Heart left ventricle (tissue), 16 donors: ENCODE data around the gene CDA. TPM values are rescaled to one million over a fixed set of nuclear protein-coding genes. Genes with fewer than 3 reads are reported as not detected.

Experiments
- ATAC-seq, 4 donors: fragments of 200-7000 bp; cut with Tn5 transposase; one replicate each; pipeline ENCODE4 v1.9.1; 2020 to 2022; ENCODE audit warnings: moderate library complexity in 4 of 4, mild to moderate bottlenecking in 3 of 4, moderate number of reproducible peaks in 1 of 4
- DNase-seq, 5 donors: peaks; one replicate each; pipeline ENCODE4 v3.0.0-alpha.2; 2020
- H3K27ac ChIP-seq, 12 donors: fragments of 200-600 bp; sonication (generic) in 4 of 12; one replicate each; pipeline versions ENCODE4 v1.5.0 to v1.8.0; 2016 to 2022; ENCODE audit warnings: mild to moderate bottlenecking in 2 of 12
- H3K27me3 ChIP-seq, 9 donors: fragments of 200-600 bp; sonication (generic) in 2 of 9; one replicate each; pipeline versions ENCODE4 v1.5.1 to v1.8.0; 2016 to 2022; ENCODE audit warnings: mild to moderate bottlenecking in 3 of 9
- H3K36me3 ChIP-seq, 9 donors: fragments of 200-600 bp; sonication (generic) in 2 of 9; one replicate each; pipeline versions ENCODE4 v1.5.0 to v1.8.0; 2018 to 2022; ENCODE audit warnings: mild to moderate bottlenecking in 2 of 9
- H3K4me1 ChIP-seq, 12 donors: fragments of 200-600 bp; sonication (generic) in 4 of 12; one replicate each; pipeline versions ENCODE4 v1.5.0 to v1.8.0; 2016 to 2022; ENCODE audit warnings: mild to moderate bottlenecking in 3 of 12
- H3K4me3 ChIP-seq, 12 donors: fragments of 200-600 bp; sonication (generic) in 4 of 12; one replicate each; pipeline versions ENCODE4 v1.5.0 to v1.8.0; 2017 to 2022; ENCODE audit warnings: mild to moderate bottlenecking in 9 of 12, moderate library complexity in 4 of 12
- H3K9me3 ChIP-seq, 12 donors: fragments of 200-600 bp; sonication (generic) in 4 of 12; one replicate each; pipeline versions ENCODE4 v1.5.0 to v1.8.0; 2016 to 2022; ENCODE audit warnings: mild to moderate bottlenecking in 1 of 12
- CTCF ChIP-seq, 12 donors: fragments of 200-600 bp; sonication (generic) in 4 of 12; IDR thresholded peaks; one replicate each; pipeline versions ENCODE4 v1.5.0 to v1.8.0; 2018 to 2022; ENCODE audit warnings: antibody characterized with exemption in 12 of 12, mild to moderate bottlenecking in 5 of 12
- POLR2A ChIP-seq, 2 donors: fragments of 450-650 bp; IDR thresholded peaks; one replicate each; pipeline ENCODE4 v1.6.1; 2017; ENCODE audit warnings: antibody characterized with exemption in 2 of 2, mild to moderate bottlenecking in 2 of 2, moderate library complexity in 2 of 2
- WGBS, 4 donors: extraction: QIAGEN DNeasy Blood & Tissue Kit in 2 of 4; methylation state at CpG; one replicate each; pipeline versions ENCODE4 v1.1.5 to v1.1.7; 2013 to 2018; 5-methylcytosine and 5-hydroxymethylcytosine counted together
- intact Hi-C, 10 donors: fragments of 100-400 bp; cut with DNase I; formaldehyde crosslinking; loops; one replicate each; pipeline versions ENCODE4 v1.11.1 to v1.14.2; 2022
- polyA plus RNA-seq, 2 donors: library from polyadenylated mRNA; stranded (reverse); fragments of 200-250 nt; gene quantifications; one replicate each; pipeline ENCODE4 v1.2.3, GENCODE V29; 2013
- total RNA-seq, 9 donors: library from RNA; depleted of rRNA in 2 of 9; stranded (reverse); fragments of >200 nt in 2 of 9; fragmentation: NEBNext Ultra II Directional in 3 of 9; extraction: Animal tissue kit (Norgen Biotek cat#: 25700) in 3 of 9; gene quantifications; one replicate each; pipeline versions ENCODE4 v1.1.0 to v1.2.4, GENCODE V29; 2016 to 2023
- donor health status: ischemic (EF 13 %, LVEDD 7.1; RV severe dilation, severe dysfunction).
- donor health status: healthy with polysubstance abuse.
- donor health status: DM: no; HTN: yes; CAD: no.
- donor health status: DM: no; HTN: no; CAD: no.
- donor health status: ischemic (EF 25% LVEDD 6.9; RV normal size, moderate dysfunction).
- donor health status: ischemic (EF 25% LVEDD 5.7; RV mildly dilated, moderate dysfunction).
- donor health status: healthy.
- donor health status: DM: yes; HTN: yes; CAD: no.
- donor health status: ischemic (EF 35%, LVEDD 5.7; RV mildly dilated, moderate dysfunction).
- donor health status: nonischemic (EF 11% LVEDD 7.7; RV severe dilation, severe dysfunction).
- donor health status: DM: yes; HTN: yes; CAD: no.
- donor health status: PGD.
- donor health status: ischemic (EF 29% LVEDD 5.4; RV normal size, mild dysfunction).
- donor health status: nonischemic (EF 23%, LVEDD 6.1; RV moderate dilation, normal function).

The CDA gene
- total and polyA plus RNA-seq, 11 donors = 0.63 to 7.6 (median 2.9) TPM

DNA sequence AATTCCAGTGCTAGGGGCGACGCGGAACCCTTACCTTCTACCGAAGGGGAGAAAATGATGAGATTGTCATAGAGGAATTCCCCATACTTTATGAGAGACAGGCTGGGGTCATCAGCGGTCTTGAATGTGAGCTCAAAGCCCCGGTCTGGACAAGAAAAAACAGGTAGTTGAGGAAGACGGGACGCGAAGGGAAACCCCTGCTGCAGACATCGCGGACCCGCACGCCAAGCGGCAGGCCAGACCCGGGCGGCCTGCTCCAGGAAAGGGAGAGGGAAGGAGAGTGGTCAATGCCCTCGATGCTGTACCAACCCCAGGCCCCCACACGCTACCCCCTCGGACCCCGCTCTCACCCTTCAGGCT, 71.9 kb downstream of the CDA start:
- Histone ChIP-seq H3K9me3 (no peaks in the 10 kb centered on the region), H3K4me1 (peaks cover 4 to 57% (median 37%) of the 10 kb centered on the region in 12 donors), H3K27me3 (no peaks in the 10 kb centered on the region), H3K36me3 (peaks cover 0 to 39% (median 21%) of the 10 kb centered on the region in 9 donors), H3K27ac (peak overlapping the region; percentile 41 to 96 (median 89)), H3K4me3 (peak overlapping the region; percentile 78 to 100 (median 88))
- intact Hi-C loops = loop anchor here in 1 of 10 donors (1.0 kb wide), 1 partner anchor 27 kb away; no protein-coding TSS in a partner anchor
- DNase-seq (no peak), ATAC-seq (peak in 2 of 4 donors; percentile 0 to 1)
- TF ChIP-seq CTCF (IDR thresholded peaks at IDR 0.05) (no peak), POLR2A (IDR thresholded peaks at IDR 0.05) (no peak)
- WGBS, 4 donors = 0 to 1% (median 0%) methylated on average over 17 to 20 of the region's 20 CpGs

- Histone ChIP-seq H3K4me1 (peaks cover 4 to 52% (median 37%) of the 10 kb centered on the region in 12 donors), H3K36me3 (peaks cover 0 to 32% (median 15%) of the 10 kb centered on the region in 9 donors), H3K4me3 (peak within 1 kb of the TSS; percentile 78 to 100 (median 88)), H3K27me3 (no peaks in the 10 kb centered on the region), H3K27ac (peak within 1 kb of the TSS; percentile 41 to 97 (median 90)), H3K9me3 (no peaks in the 10 kb centered on the region)
- WGBS, 4 donors = 0 to 4% (median 2%) methylated on average over 32 to 58 of the region's 58 CpGs
- intact Hi-C loops = loop anchor here in 1 of 10 donors (1.0 kb wide), 1 partner anchor 27 kb away; no protein-coding TSS in a partner anchor
- DNase-seq (peak; percentile 95 to 99 (median 97)), ATAC-seq (peak; percentile 95 to 97 (median 96))
- TF ChIP-seq CTCF (IDR thresholded peaks at IDR 0.05) (peak in 11 of 12 donors; percentile 18 to 74 (median 47)), POLR2A (IDR thresholded peaks at IDR 0.05) (peak in 1 of 2 donors; percentile 66)
These were observed 72.6 kb downstream of the CDA start, which contains the start of gene DDOST for GRCh38 chr1:20661207-20662109. TSS of gene DDOST (minus strand) at chr1:20661369. CDS start at chr1:20661350, 19 bp downstream.

DNA sequence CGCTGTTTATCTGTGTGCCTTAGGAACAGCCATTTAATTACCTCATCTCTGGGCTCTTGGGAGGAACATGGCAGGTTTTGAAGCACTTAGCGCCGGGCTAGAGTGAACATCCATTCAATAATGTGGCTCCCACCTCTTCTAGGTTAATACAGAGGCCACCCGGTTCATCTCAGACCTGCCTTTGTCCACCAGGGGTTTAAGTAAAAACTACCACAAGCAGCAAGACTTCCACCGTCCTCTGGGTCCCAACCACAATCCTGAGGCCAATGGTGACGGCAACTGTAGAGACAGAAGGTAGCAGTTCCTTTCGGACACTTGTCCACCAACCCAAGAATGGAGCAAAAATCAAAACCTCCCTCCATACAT, 73.2 kb downstream of the CDA start:
- intact Hi-C loops = no loop called here
- Histone ChIP-seq H3K27ac (peak overlapping the region; percentile 37 to 97 (median 90)), H3K4me1 (peaks cover 4 to 53% (median 35%) of the 10 kb centered on the region in 12 donors)

More for the DNA sequence above, 73.2 kb downstream of the CDA start:
- no peaks in the 10 kb centered on the region for H3K9me3 ChIP-seq
- peak overlapping the region; percentile 38 to 100 (median 84) for H3K4me3 ChIP-seq
- no peak for TF ChIP-seq CTCF (IDR thresholded peaks at IDR 0.05)
- TF ChIP-seq POLR2A (IDR thresholded peaks at IDR 0.05) = no peak
- H3K27me3 ChIP-seq = no peaks in the 10 kb centered on the region
- WGBS, 4 donors = 50 to 62% (median 55%) methylated on average over 7 of the region's 7 CpGs
- peaks cover 0 to 26% (median 10%) of the 10 kb centered on the region in 9 donors for H3K36me3 ChIP-seq
- no peak for ATAC-seq
- no peak for DNase-seq
